Activated T-helper 1 cell treated with anti-CD3 and anti-CD28 coated beads, Interleukin-12 subunit alpha, Interleukin-12 subunit beta, Interleukin-2, Interleukin-4 antibody, amounts not matched to agents 30 ng/mL and 10 ng/mL and 1 ng/mL, durations not matched to agents 14 hours and 24 hours and 36 hours (primary cell): ENCODE data around the gene PSG11. TPM values are rescaled to one million over a fixed set of nuclear protein-coding genes. Genes with fewer than 3 reads are reported as not detected.

Experiments
- DNase-seq: peaks from one replicate; pipeline ENCODE4 v3.0.0; 2021; ENCODE audit warnings: low spot score
- H3K27ac Mint-ChIP-seq: one replicate; pipeline ENCODE4 v1.8.0; 2021; ENCODE audit warnings: mild to moderate bottlenecking, mixed read lengths
- H3K27me3 Mint-ChIP-seq: one replicate; pipeline ENCODE4 v1.8.0; 2022; ENCODE audit warnings: mild to moderate bottlenecking, moderate library complexity, mixed read lengths; ENCODE audit not compliant: insufficient read depth
- H3K36me3 Mint-ChIP-seq: one replicate; pipeline ENCODE4 v1.8.0; 2021; ENCODE audit warnings: low read depth, mixed read lengths
- H3K4me1 Mint-ChIP-seq: one replicate; pipeline ENCODE4 v1.8.0; 2021; ENCODE audit warnings: low read depth, mixed read lengths
- H3K4me3 Mint-ChIP-seq: one replicate; pipeline ENCODE4 v1.8.0; 2021; ENCODE audit warnings: mild to moderate bottlenecking, moderate library complexity, mixed read lengths
- H3K9me3 Mint-ChIP-seq: one replicate; pipeline ENCODE4 v1.8.0; 2021; ENCODE audit warnings: mixed read lengths
- intact Hi-C: fragments of 100-400 bp; cut with micrococcal nuclease; formaldehyde crosslinking; loops from one replicate; pipeline ENCODE4 v1.15.1; 2024
- total RNA-seq: library from RNA; stranded (reverse); gene quantifications from 2 replicates; pipeline ENCODE4 v1.2.3, GENCODE V29; 2022

The PSG11 gene
- total RNA-seq, 1 donor from 2014 or later: not detected

DNA sequence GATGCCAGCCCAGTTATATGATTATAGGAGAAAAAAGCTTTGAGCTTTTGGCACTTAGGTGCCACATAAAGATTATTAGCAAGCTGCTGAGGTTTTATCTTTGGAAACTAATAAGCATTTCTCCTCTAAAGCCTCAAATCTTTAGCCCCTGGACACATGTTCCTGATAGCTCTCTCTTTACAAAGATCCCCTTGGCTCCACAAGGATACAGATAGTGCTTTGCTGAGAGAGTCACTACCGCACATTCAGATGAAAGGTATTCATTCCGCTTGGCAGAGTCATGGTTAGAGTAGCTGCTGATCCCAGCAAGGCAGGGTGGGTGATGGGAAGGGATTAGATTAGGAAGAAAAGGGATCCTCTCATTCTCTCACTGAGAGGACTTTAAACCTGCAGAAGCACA lies 61.1 kb downstream of the PSG11 start:
- Mint-ChIP-seq H3K4me1 (no peaks in the 10 kb centered on the region), H3K9me3 (peaks cover 5% of the 10 kb centered on the region), H3K4me3 (no peak overlapping the region), H3K27me3 (no peaks in the 10 kb centered on the region), H3K36me3 (no peaks in the 10 kb centered on the region), H3K27ac (no peak overlapping the region)
- intact Hi-C loops: no loop called here
- DNase-seq: no peak

DNA sequence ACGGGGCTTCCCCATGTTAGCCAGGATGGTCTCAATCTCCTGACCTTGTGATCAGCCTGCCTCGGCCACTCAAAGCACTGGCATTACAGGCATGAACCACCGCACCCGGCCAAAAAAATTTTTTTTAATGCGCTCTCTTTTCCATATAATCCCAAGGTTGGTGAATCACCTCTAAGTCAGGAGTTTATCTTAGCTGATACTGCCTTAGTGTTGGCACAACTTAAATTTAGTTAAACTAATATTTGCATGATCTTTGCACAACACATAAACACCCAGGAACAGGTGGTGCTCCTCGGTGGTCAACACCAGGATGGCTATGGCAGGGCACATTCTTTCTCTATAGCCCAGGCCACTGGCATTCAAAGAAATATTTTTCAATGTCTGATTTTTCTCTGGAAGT lies 65.2 kb downstream of the PSG11 start:
- Mint-ChIP-seq H3K9me3 (peaks cover 5% of the 10 kb centered on the region), H3K27me3 (no peaks in the 10 kb centered on the region), H3K4me3 (no peak overlapping the region), H3K36me3 (no peaks in the 10 kb centered on the region), H3K27ac (no peak overlapping the region), H3K4me1 (no peaks in the 10 kb centered on the region)
- DNase-seq: no peak
- intact Hi-C loops: no loop called here

Other genes with a start within 250 kb of the PSG11 start
- gene PSG1, start 146.8 kb downstream of the PSG11 start, total RNA-seq: not detected in 2 replicates
- gene PSG6, start 108.6 kb downstream of the PSG11 start, total RNA-seq: not detected in 2 replicates
- not detected in 2 replicates for gene PSG7, start 89.3 kb downstream of the PSG11 start, total RNA-seq
- not detected in 2 replicates for gene PSG2, start 56.2 kb upstream of the PSG11 start, total RNA-seq
- not detected in 2 replicates for gene PSG5, start 160.1 kb upstream of the PSG11 start, total RNA-seq
- gene PSG4, start 179.2 kb upstream of the PSG11 start, total RNA-seq: not detected in 2 replicates
- gene PSG9, start 243.1 kb upstream of the PSG11 start, total RNA-seq: not detected in 2 replicates